ENCODE results near the gene YIF1B.

GRCh38 chr19:38253788-38254187 lies 62.0 kb downstream of the YIF1B start:
- TF ChIP-seq CTCF (IDR thresholded peaks at IDR 0.05; ENCODE audit: low read depth, low read length) (no peak), EZH2phosphoT487 (IDR thresholded peaks at IDR 0.05; ENCODE audit: low read depth) (no peak)
